HFF-Myc (cell line): ENCODE data around the gene TMEM250.
"Not testable (repeated sequence)": the region's sequence is repeated elsewhere in the genome, so short reads cannot be mapped to it uniquely, and the experiment has no call there.

Experiments used
- DNase-seq: peaks from one replicate; pipeline ENCODE4 v3.0.0-alpha.2; 2011; ENCODE audit warnings: low read depth; ENCODE audit errors: extremely low read depth
- H3K4me3 ChIP-seq: replicated peaks from 2 replicates; pipeline ENCODE4 v1.5.1; 2011; ENCODE audit warnings: low read depth, mild to moderate bottlenecking, control low read depth, low read length
- CTCF ChIP-seq: IDR thresholded peaks from 2 replicates; pipeline ENCODE4 v1.5.1; 2012; ENCODE audit warnings: mild to moderate bottlenecking, low read depth, low read length, control low read depth; ENCODE audit errors: missing control alignments

The TMEM250 gene

GRCh38 chr9:136105398-136106135, 13.1 kb downstream of the TMEM250 start:
- H3K4me3 ChIP-seq = no peak overlapping the region
- DNase-seq = no peak
- TF ChIP-seq CTCF = no peak

GRCh38 chr9:136104916-136105315, 13.8 kb downstream of the TMEM250 start:
- no peak for TF ChIP-seq CTCF
- DNase-seq = no peak
- H3K4me3 ChIP-seq = no peak overlapping the region

- H3K4me3 ChIP-seq = no peak overlapping the region
- no peak for DNase-seq
- TF ChIP-seq CTCF = no peak
Measured at GRCh38 chr9:136104488-136104800, 14.2 kb downstream of the TMEM250 start.

- no peak overlapping the region for H3K4me3 ChIP-seq
- no peak for DNase-seq
- TF ChIP-seq CTCF = no peak
Measured at GRCh38 chr9:136103651-136104487, 14.8 kb downstream of the TMEM250 start.

GRCh38 chr9:136101615-136102074, 17.0 kb downstream of the TMEM250 start:
- DNase-seq, H3K4me3 ChIP-seq: not testable (repeated sequence)

- no peak for TF ChIP-seq CTCF
- no peak overlapping the region for H3K4me3 ChIP-seq
- no peak for DNase-seq
Measured at GRCh38 chr9:136100700-136101614, 17.7 kb downstream of the TMEM250 start.
